HG03521 (cell line): ENCODE data around the gene EPHA8.

ENCODE experiments used
- ATAC-seq: cut with Tn5 transposase; IDR thresholded peaks from one replicate; pipeline ENCODE4 v1.9.1; 2021; ENCODE audit warnings: mild to moderate bottlenecking, moderate library complexity; ENCODE audit not compliant: unreplicated experiment

Gene EPHA8

GRCh38 chr1:22641247-22641646, 78.0 kb downstream of the EPHA8 start:
- no peak for ATAC-seq

GRCh38 chr1:22641906-22642636, 78.8 kb downstream of the EPHA8 start:
- ATAC-seq, result no peak

- ATAC-seq, result no peak
Observed at GRCh38 chr1:22643381-22643780, 80.1 kb downstream of the EPHA8 start, which contains the start of gene C1QC. C1QC (plus strand) TSS chr1:22643633; CDS start chr1:22644024, 391 bp downstream.

- no peak for ATAC-seq
Observed at GRCh38 chr1:22643928-22644327, 80.6 kb downstream of the EPHA8 start.

GRCh38 chr1:22645931-22646330, 82.6 kb downstream of the EPHA8 start:
- no peak for ATAC-seq

- ATAC-seq, result no peak
Observed at GRCh38 chr1:22646384-22646783, 83.1 kb downstream of the EPHA8 start.

GRCh38 chr1:22650089-22650693, 86.9 kb downstream of the EPHA8 start:
- ATAC-seq, result no peak

GRCh38 chr1:22651941-22652856, 88.9 kb downstream of the EPHA8 start:
- ATAC-seq, result no peak

- no peak for ATAC-seq
Observed at GRCh38 chr1:22652881-22653316, 89.6 kb downstream of the EPHA8 start, which contains the start of gene C1QB. C1QB (plus strand) TSS chr1:22653236; CDS start chr1:22659463, 6,227 bp downstream.
